GM19438 (cell line): ENCODE measurements around the gene CFAP73.

Experiments
- ATAC-seq: cut with Tn5 transposase; IDR thresholded peaks from one replicate; pipeline ENCODE4 v1.9.1; 2021; ENCODE audit warnings: low read depth; ENCODE audit not compliant: unreplicated experiment

CFAP73 gene

DNA sequence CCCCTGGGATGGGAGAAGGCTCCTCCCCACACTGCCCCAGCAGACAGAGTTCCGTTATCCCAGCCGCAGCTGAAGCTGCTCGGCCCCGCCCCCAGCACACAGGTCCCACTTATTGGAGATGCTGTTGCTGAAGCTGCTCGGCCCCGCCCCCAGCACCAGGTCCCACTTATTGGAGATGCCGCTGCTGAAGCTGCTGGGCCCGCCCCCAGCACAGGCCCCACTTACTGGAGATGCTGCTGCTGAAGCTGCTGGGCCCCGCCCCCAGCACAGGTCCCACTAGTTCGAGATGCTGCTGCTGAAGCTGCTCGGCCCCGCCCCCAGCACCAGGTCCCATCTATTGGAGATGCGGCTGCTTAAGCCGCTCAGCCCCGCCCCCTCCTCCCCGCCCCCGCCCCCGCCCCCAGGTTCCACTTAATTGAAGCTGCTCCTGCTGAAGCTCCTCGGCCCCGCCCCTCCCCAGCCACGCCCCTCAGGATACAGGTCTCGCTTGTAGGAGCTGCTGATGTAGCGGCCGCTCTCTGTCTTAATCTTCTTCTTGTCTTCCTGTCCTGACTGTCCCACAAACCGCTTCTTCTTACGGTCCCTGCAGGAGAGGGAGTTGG, 12.0 kb downstream of the CFAP73 start:
- ATAC-seq = no peak

GRCh38 chr12:113162102-113163029, 12.8 kb downstream of the CFAP73 start:
- ATAC-seq = no peak

DNA sequence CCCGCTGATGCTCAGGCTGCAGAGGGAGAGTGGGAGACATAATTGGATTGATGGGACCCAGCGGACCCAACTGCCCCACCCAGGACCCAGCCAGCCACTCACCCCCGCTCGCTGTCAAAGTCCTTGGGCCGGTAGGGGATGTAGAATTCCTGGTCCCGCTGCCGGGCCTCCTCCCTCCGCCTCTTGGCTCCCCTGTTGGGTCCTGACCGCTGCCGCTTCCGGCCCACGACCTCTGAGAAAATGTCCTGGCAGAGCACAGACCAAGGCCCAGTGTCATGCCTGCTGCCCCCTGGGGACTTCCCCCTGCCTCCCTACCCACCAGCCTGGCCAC, 13.5 kb downstream of the CFAP73 start:
- ATAC-seq = no peak

GRCh38 chr12:113164014-113164413, 14.5 kb downstream of the CFAP73 start:
- ATAC-seq = no peak

- no peak for ATAC-seq
Observed at GRCh38 chr12:113165521-113166450, 16.3 kb downstream of the CFAP73 start.

DNA sequence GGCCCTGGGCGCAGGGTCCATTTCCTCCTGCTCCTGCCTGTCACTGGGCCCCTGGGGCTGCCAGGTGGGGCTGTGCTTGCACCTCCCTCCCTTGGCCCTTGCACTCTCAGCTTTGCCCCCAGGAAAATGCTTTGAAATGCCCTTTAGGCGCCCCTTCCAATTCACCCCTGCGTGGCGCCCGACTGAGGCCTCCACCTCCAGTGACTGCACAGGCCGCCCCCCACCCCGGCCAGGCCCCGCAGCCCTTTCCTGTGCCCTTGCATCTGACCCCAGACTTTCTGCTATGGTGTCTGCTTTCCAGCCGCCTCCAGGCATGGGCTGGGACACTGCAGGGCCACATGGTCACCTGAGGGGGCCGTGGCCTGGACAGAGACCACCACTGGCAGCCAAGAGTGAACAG, 18.3 kb downstream of the CFAP73 start:
- no peak for ATAC-seq

- no peak for ATAC-seq
Observed at GRCh38 chr12:113169697-113170096, 20.2 kb downstream of the CFAP73 start.

DNA sequence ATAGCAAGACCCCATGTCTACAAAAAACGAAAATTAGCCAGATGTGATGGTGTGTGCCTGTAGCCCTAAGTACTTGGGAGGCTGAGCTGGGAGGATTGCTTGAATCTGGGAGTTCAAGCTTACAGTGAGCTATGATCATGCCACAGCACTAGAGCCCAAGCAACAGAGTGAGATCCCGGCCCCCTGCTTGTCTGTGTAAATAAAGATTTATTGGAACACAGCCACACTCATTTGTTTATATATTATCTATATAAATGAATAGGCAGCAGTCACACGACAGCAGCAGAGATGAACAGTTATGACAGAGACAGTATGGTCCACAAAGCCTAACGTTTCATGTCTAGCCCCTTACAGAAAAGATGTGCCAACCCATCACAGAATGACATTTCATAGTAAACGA, 20.9 kb downstream of the CFAP73 start:
- ATAC-seq = no peak

GRCh38 chr12:113170926-113171325, 21.4 kb downstream of the CFAP73 start:
- ATAC-seq = no peak

GRCh38 chr12:113171543-113171942, 22.0 kb downstream of the CFAP73 start:
- ATAC-seq = no peak

DNA sequence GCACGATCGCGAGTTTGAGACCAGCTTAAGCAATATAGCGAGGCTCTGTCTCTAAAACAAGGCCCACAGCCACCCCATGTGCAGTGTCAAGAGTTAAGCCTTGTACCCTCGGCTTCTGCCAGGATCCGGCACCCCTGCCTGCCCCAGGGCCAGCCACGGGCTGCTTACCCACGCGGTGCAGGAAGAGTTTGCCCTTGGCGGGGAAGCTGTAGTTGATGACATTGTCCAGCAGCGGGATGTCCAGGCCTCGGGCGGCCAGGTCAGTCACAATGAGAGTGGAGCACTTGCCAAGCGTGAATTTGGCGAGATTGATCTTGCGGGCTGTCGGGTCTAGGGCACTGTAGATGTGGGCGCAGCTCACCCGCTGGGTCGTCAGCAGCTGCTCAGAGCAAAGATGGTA, 22.7 kb downstream of the CFAP73 start:
- no peak for ATAC-seq

GRCh38 chr12:113173081-113173698, 23.7 kb downstream of the CFAP73 start:
- ATAC-seq = peak; percentile 65

- no peak for ATAC-seq
Observed at GRCh38 chr12:113174461-113175384, 25.2 kb downstream of the CFAP73 start.

DNA sequence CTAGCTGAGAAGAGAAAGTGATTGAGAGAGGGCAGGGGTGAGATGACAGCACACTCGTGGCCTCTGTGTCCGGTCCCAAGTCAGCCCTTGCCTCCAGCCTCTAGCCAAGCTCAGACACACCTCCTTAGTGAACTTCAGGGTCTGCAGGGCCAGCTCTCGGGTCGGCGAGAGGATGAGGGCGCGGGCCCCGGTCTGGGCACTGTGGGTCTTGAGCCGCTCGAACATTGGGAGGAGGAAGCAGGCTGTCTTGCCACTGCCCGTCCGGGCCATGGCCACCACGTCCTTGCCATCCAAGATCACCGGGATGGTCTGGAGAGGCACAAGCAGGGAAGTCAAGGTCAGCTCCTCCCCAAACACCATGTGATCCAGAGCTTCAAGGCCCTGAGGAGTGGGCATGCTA, 29.5 kb downstream of the CFAP73 start:
- no peak for ATAC-seq

DNA sequence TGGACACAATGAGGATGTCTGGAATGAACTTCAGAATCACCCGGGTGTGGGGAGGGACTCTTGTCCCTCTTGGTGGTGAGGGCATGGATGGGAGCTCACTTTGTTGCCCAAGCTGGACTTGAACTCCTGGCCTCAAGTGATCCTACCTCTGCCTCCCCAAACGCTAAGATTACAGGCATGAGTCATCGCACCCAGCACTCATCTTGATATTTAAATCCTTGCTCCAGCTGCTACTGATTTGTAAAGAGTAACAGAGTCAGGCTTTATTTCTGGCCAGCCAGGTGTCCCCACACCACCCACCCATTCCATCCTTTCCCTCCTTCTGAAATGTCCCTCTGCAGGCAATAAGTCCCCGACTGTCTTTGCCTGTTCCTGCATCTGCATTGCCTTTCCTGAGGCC, 30.8 kb downstream of the CFAP73 start:
- ATAC-seq = no peak

DNA sequence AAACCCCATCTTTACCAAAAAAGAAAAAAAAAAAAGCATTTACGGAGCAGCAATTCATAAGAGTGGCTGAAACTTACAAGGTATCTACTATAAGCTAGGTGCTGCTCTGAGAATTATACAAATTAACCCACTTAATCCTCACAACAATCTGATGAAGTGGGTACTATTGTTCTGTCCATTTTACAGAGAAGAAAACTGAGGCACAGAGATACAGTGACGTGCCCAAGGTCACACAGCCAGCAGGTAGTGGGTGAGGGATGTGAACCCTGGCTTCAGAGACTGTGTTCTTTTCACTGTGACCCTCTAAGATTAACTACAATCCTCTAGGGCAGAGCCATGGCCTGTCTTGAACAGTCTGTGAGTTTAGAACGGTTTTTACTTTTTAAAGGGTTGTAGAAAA, 32.5 kb downstream of the CFAP73 start:
- no peak for ATAC-seq

- ATAC-seq = no peak
Observed at GRCh38 chr12:113183030-113183589, 33.6 kb downstream of the CFAP73 start.

DNA sequence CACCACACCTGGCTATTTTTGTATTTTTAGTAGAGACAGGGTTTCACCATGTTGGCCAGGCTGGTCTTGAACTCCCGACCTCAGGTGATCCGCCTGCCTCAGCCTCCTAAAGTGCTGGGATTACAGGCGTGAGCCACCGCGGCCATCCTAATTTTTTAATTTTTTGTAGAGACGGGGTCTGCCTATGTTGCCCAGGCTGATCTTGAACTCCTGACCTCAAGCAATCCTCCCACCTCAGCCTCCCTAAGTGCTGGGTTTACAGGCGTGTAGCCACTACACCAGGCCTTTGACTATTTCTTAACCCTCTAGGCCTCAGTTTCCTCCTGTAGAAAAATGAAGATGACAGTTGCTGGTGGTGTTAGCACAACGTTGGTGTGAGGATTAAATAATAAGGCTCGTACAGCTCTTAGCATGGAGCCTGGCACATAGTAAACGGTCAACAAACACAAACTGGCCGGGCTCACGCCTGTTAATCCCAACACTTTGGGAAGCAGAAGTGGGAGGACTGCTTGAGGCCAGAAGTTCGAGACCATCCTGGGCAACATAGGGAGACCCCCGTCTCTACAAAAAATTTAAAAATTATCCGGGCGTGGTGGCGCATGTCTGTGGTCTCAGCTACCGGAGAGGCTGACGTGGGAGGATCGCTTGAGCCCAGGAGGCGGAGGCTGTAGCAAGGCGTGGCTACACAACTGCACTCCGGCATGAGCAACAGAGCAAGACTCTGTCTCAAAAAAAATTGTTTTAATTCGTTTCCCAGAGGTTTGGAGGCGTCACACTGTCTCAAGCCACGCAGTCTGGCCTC, 34.8 kb downstream of the CFAP73 start:
- peak; percentile 42 for ATAC-seq

- ATAC-seq = peak; percentile 79
Observed at GRCh38 chr12:113184900-113185179, 35.3 kb downstream of the CFAP73 start.
